Measurements from ENCODE around the gene SPAST. TPM values are rescaled to one million over a fixed set of nuclear protein-coding genes. Genes with fewer than 3 reads are reported as not detected.
A peak's percentile ranks its signal among the peaks of the same experiment; 100 is the strongest.
"Not testable (repeated sequence)": the region's sequence is repeated elsewhere in the genome, so short reads cannot be mapped to it uniquely, and the experiment has no call there.

The SPAST gene
- 44.5 TPM for total RNA-seq (ENCODE audit: unreplicated experiment)
- long read RNA-seq, partial matches to known transcripts, result 1 of 1 reads
- long read RNA-seq, other reads (novel, unspliced or antisense), result 0 of 1 reads

DNA sequence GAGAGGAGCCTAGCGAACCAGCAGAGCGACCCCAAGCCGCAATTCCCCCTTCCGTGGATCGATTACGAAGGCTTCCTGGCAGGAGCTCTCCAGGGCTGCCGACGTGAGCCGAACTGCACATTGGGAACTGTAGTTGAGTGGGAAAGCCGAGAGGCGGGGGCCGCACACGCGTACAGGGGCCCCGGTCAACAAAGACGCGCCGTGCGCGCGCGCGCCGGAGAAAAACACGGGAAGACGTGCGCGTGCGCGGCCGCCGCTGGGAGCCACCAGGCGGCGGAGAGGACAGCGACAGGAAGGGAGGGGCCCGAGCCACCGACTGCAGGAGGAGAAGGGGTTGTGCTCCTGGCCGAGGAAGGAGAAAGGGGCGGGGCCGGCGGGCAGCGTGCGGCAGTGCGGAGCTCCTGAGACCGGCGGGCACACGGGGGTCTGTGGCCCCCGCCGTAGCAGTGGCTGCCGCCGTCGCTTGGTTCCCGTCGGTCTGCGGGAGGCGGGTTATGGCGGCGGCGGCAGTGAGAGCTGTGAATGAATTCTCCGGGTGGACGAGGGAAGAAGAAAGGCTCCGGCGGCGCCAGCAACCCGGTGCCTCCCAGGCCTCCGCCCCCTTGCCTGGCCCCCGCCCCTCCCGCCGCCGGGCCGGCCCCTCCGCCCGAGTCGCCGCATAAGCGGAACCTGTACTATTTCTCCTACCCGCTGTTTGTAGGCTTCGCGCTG lies at the start of gene SPAST:
Gene SPAST (plus strand): TSS at position 247 of the 711 bp plus-strand sequence. CDS start 276 bp downstream, at position 523.
- peaks cover 2% of the 10 kb centered on the region for H3K27me3 Mint-ChIP-seq (ENCODE audit: unreplicated experiment)
- H3K36me3 Mint-ChIP-seq (ENCODE audit: unreplicated experiment), result no peaks in the 10 kb centered on the region
- H3K4me1 Mint-ChIP-seq (ENCODE audit: low read depth, unreplicated experiment), result peaks cover 6% of the 10 kb centered on the region
- H3K4me3 Mint-ChIP-seq (ENCODE audit: unreplicated experiment), result peak within 1 kb of the TSS; percentile 88
- peak within 1 kb of the TSS; percentile 94 for H3K27ac Mint-ChIP-seq (ENCODE audit: unreplicated experiment)
- peaks cover 12% of the 10 kb centered on the region for H3K9me3 Mint-ChIP-seq (ENCODE audit: unreplicated experiment)
- TF ChIP-seq, protein P1, sequence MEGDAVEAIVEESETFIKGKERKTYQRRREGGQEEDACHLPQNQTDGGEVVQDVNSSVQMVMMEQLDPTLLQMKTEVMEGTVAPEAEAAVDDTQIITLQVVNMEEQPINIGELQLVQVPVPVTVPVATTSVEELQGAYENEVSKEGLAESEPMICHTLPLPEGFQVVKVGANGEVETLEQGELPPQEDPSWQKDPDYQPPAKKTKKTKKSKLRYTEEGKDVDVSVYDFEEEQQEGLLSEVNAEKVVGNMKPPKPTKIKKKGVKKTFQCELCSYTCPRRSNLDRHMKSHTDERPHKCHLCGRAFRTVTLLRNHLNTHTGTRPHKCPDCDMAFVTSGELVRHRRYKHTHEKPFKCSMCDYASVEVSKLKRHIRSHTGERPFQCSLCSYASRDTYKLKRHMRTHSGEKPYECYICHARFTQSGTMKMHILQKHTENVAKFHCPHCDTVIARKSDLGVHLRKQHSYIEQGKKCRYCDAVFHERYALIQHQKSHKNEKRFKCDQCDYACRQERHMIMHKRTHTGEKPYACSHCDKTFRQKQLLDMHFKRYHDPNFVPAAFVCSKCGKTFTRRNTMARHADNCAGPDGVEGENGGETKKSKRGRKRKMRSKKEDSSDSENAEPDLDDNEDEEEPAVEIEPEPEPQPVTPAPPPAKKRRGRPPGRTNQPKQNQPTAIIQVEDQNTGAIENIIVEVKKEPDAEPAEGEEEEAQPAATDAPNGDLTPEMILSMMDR (IDR thresholded peaks at IDR 0.05; ENCODE audit: partially characterized antibody, unreplicated experiment), result peak; percentile 68
- DNase-seq, result peak; percentile 99

GRCh38 chr2:32018789-32019482 lies 44.4 kb upstream of the SPAST start:
- DNase-seq; H3K4me1 Mint-ChIP-seq (ENCODE audit: low read depth, unreplicated experiment); H3K27ac Mint-ChIP-seq (ENCODE audit: unreplicated experiment); H3K9me3 Mint-ChIP-seq (ENCODE audit: unreplicated experiment); H3K4me3 Mint-ChIP-seq (ENCODE audit: unreplicated experiment); H3K36me3 Mint-ChIP-seq (ENCODE audit: unreplicated experiment); H3K27me3 Mint-ChIP-seq (ENCODE audit: unreplicated experiment): not testable (repeated sequence)

DNA sequence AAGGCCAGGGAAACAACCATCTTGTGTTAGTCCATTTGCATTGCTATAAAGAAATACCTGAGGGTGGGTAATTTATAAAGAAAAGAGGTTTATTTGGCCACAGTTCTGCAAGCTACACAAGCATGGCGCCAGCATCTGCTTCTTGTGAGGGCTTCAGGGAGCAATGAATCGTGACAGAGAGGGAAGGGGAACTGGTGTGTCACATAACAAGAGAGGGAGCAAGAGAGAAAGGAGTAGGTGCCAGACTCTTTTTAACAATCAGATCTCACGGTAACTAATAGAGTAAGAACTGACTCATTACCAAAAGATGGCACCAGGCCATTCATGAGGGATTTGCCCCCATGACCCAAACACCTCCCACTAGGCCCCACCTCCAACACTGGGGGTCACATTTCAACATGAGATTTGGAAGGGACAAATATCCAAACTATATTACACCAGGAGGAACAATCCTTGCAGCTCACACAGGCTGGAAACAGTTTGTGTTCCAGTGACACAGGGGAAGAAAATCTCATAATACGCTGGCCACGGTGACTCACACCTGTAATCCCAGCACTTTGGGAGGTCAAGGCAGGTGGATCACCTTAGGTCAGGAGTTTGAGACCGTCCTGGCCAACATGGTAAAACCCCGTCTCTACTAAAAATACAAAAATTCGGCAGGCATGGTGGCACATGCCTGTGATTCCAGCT lies 29.0 kb upstream of the SPAST start:
- H3K9me3 Mint-ChIP-seq (ENCODE audit: unreplicated experiment); H3K27me3 Mint-ChIP-seq (ENCODE audit: unreplicated experiment); H3K27ac Mint-ChIP-seq (ENCODE audit: unreplicated experiment); H3K36me3 Mint-ChIP-seq (ENCODE audit: unreplicated experiment); H3K4me1 Mint-ChIP-seq (ENCODE audit: low read depth, unreplicated experiment); DNase-seq; H3K4me3 Mint-ChIP-seq (ENCODE audit: unreplicated experiment): not testable (repeated sequence)

DNA sequence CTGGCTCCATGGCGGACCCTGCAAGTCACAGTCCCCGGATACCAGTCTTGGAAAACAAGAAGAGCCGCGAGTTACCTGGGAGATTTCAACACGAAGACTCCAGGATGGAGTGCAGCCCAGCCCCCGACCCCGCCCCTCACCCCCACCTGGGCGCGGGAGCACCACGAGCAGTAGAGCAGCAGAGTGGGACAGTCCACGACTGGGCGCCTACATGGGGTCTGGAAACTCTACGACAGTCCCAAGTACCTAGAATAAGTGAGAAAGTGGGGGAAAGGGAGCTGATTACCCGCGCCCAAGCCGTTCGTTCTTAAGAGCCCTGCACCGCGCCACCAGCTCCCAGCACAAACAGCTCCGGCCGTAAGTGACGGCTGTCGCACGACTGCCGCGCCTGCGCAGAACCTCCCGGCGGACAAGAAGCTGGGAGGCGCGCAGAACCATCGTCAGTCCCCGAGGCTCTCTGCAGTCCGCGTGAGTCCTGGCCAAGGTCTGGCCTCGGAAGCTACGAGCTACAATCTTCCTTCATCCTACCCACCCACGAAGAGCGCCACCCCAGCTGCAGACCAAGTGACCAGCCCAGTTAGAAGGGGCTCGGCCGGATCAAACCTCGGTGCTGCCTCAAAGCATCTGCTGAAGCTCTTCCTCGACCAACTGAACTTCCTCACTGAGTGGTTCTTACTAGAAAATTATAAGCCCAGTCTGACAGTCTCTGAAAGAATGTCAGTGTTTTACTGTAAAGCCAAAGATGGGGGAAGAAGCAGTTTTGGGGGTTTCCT lies 23.7 kb upstream of the SPAST start, which contains the start of gene DPY30:
Gene DPY30 (minus strand): TSS at position 359 of the 773 bp plus-strand sequence. CDS start 349 bp downstream, at position 10.
- H3K4me3 Mint-ChIP-seq (ENCODE audit: unreplicated experiment), result peak within 1 kb of the TSS; percentile 96
- peak within 1 kb of the TSS; percentile 95 for H3K27ac Mint-ChIP-seq (ENCODE audit: unreplicated experiment)
- peaks cover 1% of the 10 kb centered on the region for H3K4me1 Mint-ChIP-seq (ENCODE audit: low read depth, unreplicated experiment)
- DNase-seq, result peak; percentile 96
- H3K36me3 Mint-ChIP-seq (ENCODE audit: unreplicated experiment), result no peaks in the 10 kb centered on the region
- TF ChIP-seq, protein P1 (IDR thresholded peaks at IDR 0.05; ENCODE audit: partially characterized antibody, unreplicated experiment), result no peak
- H3K9me3 Mint-ChIP-seq (ENCODE audit: unreplicated experiment), result peaks cover 6% of the 10 kb centered on the region
- H3K27me3 Mint-ChIP-seq (ENCODE audit: unreplicated experiment), result peaks cover 3% of the 10 kb centered on the region

- Mint-ChIP-seq H3K27ac (ENCODE audit: unreplicated experiment) (no peak overlapping the region), H3K4me1 (ENCODE audit: low read depth, unreplicated experiment) (peaks cover 1% of the 10 kb centered on the region), H3K9me3 (ENCODE audit: unreplicated experiment) (peaks cover 6% of the 10 kb centered on the region), H3K4me3 (ENCODE audit: unreplicated experiment) (no peak overlapping the region), H3K36me3 (ENCODE audit: unreplicated experiment) (no peaks in the 10 kb centered on the region), H3K27me3 (ENCODE audit: unreplicated experiment) (peaks cover 3% of the 10 kb centered on the region)
- TF ChIP-seq, protein P1 (IDR thresholded peaks at IDR 0.05; ENCODE audit: partially characterized antibody, unreplicated experiment), result no peak
- DNase-seq, result no peak
These were observed 19.8 kb upstream of the SPAST start for GRCh38 chr2:32043561-32043960.

Data from glutamatergic neuron (in vitro differentiated cells).